ENCODE results near the gene TMEM43.
A peak's percentile ranks its signal among the peaks of the same experiment; 100 is the strongest.
"Not testable (repeated sequence)": the region's sequence is repeated elsewhere in the genome, so short reads cannot be mapped to it uniquely, and the experiment has no call there.

The TMEM43 gene

GRCh38 chr3:14120111-14120920 is 4.5 kb upstream of the TMEM43 start:
- TF ChIP-seq CTCF (IDR thresholded peaks at IDR 0.05; ENCODE audit: extremely low read depth, missing control alignments): no peak
- DNase-seq (ENCODE audit: low spot score): peak; percentile 2

- not testable (repeated sequence) for DNase-seq (ENCODE audit: low spot score)
These were observed 3.9 kb upstream of the TMEM43 start for GRCh38 chr3:14120921-14121448.

GRCh38 chr3:14121859-14122258 is 3.0 kb upstream of the TMEM43 start:
- no peak for TF ChIP-seq CTCF (IDR thresholded peaks at IDR 0.05; ENCODE audit: extremely low read depth, missing control alignments)
- DNase-seq (ENCODE audit: low spot score): no peak

- no peak for TF ChIP-seq CTCF (IDR thresholded peaks at IDR 0.05; ENCODE audit: extremely low read depth, missing control alignments)
- peak; percentile 1 for DNase-seq (ENCODE audit: low spot score)
These were observed 2.6 kb upstream of the TMEM43 start for GRCh38 chr3:14122301-14122700.

- peak; percentile 24 for DNase-seq (ENCODE audit: low spot score)
These were observed 1.3 kb upstream of the TMEM43 start for GRCh38 chr3:14123308-14124222.

GRCh38 chr3:14124223-14124614 is 633 bp upstream of the TMEM43 start:
- TF ChIP-seq CTCF (IDR thresholded peaks at IDR 0.05; ENCODE audit: extremely low read depth, missing control alignments): no peak
- peak; percentile 82 for DNase-seq (ENCODE audit: low spot score)

More at GRCh38 chr3:14123308-14124222, 1.3 kb upstream of the TMEM43 start:
- no peak for TF ChIP-seq CTCF (IDR thresholded peaks at IDR 0.05; ENCODE audit: extremely low read depth, missing control alignments)

GRCh38 chr3:14125193-14126016 is 553 bp downstream of the TMEM43 start:
- no peak for TF ChIP-seq CTCF (IDR thresholded peaks at IDR 0.05; ENCODE audit: extremely low read depth, missing control alignments)
- peak; percentile 48 for DNase-seq (ENCODE audit: low spot score)

Measured in GM20000 (cell line).